ENCODE results near the gene ZNF844.
"Not testable (repeated sequence)": the region's sequence is repeated elsewhere in the genome, so short reads cannot be mapped to it uniquely, and the experiment has no call there.

ZNF844 gene

DNA sequence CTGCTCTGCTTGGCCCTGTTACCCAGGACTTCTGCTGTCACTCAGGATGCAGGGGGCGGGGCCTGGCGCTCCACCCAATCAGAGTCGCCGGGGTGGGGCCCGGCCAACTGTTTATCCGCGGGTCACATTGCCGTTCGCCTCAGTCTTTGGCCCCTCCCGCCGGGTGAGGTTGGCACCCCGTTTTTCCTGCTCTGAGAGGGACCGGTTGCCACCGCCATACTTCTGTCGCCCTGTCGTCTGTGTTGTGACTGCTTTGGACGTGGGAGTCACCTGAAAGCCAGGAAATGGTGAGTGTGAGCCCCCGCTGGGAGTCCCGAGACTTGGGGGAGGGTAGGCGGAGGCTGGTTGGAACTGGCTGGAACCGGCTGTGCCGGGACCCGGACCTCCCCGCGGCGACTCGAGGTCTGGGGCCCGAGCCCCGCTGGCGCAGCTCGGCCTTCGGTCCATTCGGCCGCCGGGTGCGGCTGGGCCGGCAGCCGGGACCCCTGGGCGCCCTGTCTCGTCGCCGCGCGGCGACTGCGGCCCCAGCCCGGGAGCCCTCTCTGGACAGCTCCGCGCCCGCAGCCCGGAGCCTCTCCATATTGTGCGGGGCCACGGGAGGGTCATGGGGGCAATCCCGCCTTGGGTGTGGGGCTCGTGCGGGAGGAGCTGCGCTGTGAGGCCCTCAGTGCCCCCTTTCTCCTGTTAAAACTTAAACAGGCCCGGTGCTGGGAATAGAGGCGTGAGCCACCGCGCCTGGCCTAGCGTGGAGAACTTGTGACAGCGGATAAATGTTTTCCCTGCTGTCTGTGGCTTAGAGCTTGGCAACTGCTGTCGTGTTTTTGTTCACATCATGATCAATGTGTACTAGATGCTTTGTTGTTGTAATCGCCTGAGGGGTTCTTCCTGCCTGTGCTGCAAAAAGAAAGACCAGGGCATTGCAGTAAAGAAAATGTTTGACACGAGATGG lies at the start of gene ZNF844:
ZNF844 (plus strand) TSS at position 142 of the 949 bp plus-strand sequence; CDS start at position 285, 143 bp downstream.
- no peak for DNase-seq

DNA sequence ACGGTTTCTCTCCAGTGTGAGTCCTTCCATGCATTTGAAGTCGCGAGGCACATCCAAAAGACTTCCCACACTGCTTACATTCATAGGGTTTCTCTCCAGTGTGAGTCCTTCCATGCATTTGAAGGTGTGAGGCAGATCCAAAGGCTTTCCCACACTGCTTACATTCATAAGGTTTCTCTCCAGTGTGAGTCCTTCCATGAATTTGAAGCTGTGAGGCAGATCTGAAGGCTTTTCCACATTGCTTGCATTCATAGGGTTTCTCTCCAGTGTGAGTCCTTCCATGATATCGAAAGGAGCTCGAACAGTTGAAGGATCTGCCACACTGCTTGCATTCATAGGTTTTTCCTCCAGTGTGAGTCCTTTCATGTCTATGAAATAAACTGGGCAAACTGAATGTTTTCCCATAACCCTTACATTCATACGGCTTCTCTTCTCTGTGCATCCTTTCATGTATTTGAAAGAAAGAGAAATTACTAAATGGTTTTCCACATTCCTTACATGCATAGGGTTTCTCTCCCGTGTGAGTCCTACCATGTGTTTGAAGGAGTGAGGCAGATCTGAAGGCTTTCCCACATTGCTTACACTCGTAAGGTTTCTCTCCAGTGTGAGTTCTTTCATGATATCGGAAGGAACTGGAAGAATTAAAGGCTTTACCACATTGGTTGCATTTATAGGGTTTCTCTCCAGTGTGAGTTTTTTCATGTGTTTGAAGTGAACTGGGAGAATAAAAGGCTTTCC lies 49.3 kb upstream of the ZNF844 start:
- DNase-seq: no peak

DNA sequence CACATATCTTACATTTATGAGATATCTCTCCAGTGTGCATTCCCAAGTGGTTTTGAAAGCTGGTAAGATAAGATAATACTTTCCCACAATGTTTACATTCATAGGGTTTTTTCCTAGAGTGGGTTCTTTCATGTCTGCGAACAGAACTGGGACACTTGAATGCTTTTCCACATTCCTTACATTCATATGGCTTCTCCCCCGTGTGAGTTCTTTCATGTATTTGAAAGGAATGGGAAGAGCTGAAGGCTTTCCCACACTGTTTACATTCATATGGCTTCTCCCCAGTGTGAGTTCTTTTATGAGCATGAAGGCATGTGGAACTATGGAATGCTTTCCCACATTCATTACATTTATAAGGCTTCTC lies 48.8 kb upstream of the ZNF844 start:
- DNase-seq: no peak

DNA sequence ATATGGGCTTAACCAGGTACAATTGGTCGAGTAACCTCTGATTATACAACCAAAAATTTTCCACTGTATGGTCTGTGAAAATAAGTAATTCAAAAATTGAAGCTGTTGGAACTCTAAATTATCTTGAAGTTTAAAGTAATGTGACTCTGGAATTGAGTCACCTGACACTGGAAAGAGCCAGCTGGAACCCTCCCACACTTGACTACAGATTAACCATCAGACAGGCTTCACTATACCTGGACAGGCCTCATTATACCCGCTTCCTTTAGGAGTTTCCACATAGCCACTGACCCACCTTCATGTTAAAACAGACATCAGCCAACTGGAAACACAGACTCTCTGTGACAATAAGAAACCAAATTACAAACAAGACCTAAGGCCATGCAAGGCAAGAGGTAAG lies 30.3 kb upstream of the ZNF844 start:
- DNase-seq: no peak

DNA sequence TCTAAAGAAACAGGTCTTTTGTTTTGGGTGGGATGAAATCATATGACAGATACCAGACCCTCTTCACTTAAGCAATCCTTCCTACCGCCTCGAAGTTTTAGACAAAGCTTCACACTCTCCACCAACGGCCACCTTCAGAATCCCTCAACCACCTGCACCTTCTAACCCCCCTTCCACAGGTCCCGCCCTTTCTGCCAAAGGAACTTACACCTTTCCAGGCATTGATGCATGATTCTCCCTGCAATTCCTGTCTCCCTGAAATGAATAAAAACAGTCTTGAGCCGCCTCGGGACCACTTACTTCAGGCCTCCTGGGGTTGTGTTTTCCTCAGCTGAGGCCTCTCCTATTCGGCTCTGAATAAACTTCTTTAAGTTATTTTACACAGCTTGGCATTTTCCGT lies 29.9 kb upstream of the ZNF844 start:
- no peak for DNase-seq

DNA sequence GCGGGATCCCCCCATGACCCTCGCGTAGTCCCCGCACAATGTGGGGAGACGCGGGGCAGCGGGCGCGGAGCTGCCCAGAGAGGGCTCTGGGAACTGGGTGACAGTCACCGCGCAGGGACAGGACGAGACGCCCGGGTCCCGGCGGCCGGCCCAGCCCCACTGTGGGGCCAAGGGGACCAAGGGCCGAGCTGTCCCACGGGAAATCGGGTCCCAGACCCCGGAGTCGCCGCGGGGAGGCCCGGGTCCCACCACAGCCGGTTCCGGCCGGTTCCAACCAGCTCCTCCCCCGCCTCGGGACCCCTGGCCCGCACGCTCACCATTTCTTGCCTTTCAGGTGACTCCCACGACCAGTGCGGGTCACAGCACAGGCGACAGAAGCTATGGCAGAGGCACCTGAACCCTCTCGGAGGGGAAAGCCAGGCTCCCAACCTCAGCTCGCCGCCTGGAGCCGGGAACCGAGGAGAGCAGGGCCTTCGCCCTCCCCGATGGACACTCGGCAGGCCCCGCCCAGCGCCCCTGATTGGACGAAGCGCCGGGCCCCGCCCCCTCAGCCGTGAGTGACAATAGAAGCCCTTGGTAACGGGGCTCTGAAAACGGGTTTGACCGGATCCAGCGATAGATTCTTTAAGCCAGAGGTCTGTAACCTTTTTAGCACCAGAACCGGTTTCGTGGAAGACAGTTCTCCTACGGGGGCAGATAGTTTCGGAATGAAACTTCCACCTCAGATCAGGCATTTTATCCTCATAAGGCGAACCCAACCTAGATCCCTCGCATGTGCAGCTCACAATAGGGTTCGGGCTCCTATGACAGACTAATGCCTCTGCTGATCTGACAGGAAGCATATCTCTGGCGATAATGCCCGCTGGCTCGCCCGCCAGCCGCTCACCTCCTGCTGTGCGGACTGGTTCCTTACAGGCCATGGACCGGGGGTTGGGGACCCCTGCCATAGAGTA lies 29.0 kb upstream of the ZNF844 start, which contains the start of gene ZNF433:
ZNF433 (minus strand) TSS at position 460 of the 953 bp plus-strand sequence; CDS start at position 320, 140 bp downstream.
- DNase-seq: no peak

DNA sequence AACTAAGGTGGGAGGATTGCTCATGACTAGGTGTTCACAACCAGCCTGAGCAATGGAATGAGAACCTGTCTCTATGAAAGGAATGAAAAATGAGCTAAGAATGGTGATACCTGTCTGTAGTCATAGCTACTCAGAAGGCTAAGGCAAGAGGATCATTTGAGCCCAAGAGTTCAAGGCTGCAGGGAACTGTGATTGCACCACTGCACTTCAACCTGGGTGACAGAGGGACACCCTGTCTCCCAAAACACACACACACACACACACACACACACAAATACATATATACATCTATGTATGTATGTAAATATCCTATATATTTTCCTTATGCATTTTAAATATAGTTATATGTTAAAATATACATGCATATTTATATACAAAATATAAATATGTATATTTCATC lies 21.6 kb upstream of the ZNF844 start:
- no peak for DNase-seq

DNA sequence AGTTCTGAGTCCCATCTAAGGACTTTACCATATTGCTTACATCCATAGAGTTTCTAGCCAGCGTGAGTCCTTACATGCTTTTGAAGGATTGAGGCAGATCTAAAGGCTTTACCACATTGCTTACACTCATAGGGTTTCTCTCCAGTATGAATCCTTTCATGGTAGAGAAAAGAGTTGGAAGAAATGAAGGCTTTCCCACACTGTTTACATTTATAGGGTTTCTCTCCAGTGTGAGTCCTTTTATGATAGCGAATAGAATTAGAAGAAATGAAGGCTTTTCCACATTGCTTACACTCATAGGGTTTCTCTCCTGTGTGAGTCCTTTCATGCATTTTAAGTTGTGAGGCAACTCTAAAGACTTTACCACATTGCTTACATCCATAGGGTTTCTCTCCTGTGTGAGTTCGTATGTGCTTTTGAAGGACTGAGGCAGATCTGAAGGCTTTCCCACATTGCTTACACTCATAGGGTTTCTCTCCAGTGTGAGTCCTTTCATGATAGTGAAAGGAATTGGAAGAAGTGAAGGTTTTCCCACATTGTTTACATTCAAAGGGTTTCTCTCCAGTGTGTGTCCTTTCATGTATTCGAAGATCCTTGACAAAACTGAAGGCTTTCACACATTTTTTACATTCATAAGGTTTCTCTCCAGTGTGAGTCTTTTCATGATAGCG lies 20.6 kb upstream of the ZNF844 start:
- no peak for DNase-seq

DNA sequence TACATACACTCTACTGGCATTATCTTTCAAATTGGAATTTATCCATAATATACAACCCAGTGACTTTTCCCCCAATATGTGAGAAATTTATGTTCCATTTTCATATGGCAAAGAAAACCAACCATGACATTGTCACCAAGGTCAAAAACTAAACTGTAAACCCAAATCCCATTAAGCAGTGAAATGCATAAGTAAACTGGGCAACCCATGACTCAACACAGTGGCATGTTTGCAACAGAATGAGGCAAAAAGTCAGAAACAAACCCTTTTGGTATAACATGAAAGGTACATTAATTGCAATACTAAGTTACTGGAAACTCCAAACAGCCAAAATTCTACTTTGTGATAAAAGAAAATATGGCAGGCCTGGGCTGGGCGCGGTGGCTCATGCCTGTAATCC lies 16.7 kb upstream of the ZNF844 start:
- DNase-seq: no peak

DNA sequence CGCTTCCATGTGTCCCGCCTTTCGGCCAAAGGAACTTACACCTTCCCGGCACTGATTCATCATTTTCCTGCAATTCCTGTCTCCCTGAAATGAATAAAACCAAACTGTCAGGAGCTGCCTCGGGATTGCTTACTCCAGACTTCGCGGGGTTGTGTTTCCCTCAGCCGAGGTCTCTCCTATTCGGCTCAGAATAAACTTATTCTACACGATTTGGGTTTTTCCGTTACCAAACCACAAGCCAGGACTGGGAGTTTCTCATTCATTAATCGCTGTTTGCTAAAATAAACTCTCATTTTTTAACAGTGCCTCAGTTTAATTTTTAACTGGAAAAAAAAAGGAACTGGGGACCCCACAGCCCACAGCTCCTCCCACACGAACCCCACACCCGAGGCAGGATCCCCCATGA lies 12.4 kb upstream of the ZNF844 start:
- no peak for DNase-seq

DNA sequence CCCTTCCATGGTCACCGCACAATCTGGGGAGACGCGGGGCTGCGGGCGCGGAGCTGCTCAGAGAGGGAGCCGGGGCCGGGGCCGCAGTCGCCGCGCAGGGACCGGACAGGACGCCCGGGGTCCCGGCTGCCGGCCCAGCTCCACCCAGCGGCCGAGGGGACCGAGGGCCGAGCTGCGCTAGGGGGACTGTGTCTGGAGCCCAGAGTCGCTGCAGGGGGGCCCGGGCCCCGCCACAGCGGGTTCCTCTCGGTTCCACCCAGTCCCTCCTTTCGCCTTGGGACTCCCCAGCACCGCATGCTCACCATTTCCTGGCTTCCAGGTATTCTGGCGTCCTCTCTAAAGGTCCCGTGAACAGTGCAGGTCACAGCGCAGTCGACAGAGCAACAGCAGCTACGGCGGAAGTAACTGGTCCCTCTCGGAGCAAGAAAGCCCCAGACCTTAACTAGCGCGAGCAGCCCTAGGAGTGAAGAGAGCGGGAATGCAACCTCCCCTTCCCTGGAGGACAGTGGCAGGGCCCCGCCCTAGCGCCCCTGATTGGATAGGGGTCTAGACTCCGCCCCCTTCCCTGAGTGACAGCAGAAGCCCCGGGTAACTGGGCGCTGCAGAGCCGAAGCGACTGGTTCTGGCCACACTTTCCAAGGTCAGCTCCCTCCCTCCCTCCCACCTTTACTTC lies 11.9 kb upstream of the ZNF844 start, which contains the start of gene ZNF878:
ZNF878 (minus strand) TSS at position 465 of the 673 bp plus-strand sequence; CDS start at position 305, 160 bp downstream.
- DNase-seq: no peak

DNA sequence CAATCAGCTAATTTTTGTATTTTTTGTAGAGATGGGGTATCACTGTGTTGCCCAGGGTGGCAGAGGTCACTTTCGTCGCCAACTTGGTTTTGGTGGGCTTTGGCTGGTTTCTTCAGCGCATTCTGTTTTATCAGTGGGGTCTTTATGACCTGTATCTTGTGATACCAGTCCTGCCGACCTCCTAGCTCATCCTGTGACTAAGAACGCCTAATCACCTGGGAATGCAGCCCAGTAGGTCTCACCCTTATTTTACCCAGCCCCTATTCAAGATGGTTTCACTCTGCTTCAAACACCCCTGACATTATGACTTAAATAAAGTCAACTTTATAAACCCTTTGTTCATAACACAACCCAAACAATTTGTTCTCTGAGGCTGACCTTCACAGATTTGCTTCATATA lies 8.7 kb upstream of the ZNF844 start:
- DNase-seq: no peak

DNA sequence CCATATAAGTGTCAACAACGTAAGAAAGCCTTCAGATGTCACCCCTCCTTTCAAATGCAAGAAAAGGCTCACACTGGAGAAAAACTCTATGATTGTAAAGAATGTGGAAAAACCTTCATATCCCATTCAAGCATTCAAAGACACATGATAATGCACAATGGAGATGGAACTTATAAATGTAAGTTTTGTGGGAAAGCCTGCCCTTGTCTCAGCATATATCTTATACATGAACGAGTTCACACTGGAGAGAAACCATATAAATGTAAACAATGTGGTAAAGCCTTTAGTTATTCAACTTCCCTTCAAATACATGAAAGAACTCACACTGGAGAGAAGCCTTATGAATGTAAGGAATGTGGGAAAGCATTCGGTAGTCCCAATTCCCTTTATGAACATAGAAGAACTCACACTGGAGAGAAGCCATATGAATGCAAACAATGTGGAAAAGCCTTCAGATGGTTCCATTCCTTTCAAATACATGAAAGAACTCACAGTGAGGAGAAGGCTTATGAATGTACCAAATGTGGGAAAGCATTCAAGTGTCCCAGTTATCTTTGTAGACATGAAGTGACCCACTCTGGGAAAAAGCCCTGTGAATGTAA lies 11.1 kb downstream of the ZNF844 start:
- DNase-seq: no peak

DNA sequence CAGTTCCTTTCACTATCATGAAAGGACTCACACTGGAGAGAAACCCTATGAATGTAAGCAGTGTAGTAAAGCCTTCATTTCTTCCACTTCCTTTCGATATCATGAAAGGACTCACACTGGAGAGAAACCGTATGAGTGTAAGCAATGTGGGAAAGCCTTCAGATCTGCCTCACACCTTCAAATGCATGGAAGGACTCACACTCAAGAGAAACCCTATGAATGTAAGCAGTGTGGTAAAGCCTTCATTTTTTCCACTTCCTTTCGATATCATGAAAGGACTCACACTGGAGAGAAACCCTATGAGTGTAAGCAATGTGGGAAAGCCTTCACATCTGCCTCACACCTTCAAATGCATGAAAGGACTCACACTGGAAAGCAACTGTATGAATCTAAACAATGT lies 11.8 kb downstream of the ZNF844 start:
- DNase-seq: not testable (repeated sequence)

DNA sequence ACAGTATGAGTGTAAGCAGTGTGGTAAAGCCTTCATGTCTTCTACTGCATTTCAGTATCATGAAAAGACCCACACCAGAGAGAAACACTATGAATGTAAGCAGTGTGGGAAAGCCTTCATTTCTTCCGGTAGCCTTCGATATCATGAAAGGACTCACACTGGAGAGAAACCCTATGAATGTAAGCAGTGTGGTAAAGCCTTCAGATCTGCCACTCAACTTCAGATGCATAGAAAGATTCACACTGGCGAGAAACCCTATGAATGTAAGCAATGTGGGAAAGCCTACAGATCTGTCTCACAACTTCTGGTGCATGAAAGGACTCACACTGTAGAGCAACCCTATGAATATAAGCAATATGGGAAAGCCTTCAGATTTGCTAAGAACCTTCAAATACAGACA lies 12.8 kb downstream of the ZNF844 start:
- no peak for DNase-seq

DNA sequence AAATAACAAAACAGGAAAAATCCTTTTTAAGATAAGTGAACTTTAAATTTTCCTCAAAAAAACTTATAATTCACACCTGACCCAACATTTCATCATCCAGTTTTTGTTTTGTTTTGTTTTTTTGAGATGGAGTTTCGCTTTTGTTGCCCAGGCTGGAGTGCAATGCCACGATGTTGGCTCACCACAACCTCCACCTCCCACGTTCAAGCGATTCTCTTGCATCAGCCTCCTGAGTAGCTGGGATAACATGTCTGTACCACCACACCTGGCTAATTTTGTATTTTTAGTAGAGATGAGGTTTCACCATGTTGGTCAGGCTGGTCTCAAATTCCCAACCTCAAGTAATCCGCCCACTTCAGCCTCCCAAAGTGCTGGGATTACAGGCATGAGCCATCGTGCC lies 18.8 kb downstream of the ZNF844 start:
- DNase-seq: not testable (repeated sequence)

DNA sequence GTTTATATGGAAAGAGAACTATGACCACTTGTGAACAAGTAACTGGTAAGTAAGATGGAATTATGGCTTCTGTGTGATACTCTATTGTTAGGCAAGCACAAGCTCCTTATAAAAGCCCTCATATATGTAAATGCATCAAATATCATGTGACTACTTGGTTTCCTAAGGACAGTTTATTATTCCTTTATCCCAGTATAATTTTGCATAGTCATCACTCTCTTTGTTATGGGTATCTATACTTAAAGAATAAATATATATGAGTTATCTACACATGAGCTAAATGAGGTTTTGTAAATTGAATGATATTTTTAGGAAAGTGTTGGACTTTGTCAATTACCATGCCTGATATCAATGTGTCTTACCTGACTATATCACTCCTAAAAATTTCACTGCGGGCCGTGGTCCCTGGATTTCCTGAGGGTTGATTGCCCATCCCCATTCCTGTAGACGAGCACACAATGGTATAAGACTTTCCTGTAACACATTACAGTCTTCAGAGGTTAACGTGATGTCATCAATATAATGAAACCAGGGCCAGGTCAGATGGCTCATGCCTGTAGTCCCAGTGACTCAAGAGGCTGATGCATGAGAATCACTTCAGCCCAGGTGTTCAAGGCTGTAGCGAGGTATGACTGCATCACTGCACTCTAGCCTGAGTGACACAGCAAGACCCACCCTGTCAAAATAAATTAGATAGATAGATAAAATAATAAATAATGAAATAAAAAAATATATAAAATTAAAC lies 20.7 kb downstream of the ZNF844 start:
- no peak for DNase-seq

DNA sequence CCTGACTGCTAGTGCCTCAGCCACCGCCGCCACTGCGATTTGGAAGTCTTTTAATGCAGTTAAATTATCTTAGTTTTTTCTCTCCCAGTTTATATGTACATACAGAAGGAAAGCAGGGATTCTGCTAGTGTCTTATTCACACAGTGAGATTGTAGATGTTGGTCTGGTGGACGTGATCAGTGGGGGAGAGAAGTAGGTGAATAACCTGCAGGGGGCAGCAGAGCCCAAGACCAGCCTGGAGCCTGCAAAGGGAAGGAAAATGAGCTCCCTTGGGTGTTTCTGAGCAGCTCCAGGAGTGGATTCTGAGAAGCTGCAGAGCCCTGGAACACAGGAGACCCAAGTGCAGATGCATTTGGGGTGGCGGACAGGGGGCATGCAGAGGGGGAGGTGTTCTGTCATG lies 26.3 kb downstream of the ZNF844 start:
- no peak for DNase-seq

DNA sequence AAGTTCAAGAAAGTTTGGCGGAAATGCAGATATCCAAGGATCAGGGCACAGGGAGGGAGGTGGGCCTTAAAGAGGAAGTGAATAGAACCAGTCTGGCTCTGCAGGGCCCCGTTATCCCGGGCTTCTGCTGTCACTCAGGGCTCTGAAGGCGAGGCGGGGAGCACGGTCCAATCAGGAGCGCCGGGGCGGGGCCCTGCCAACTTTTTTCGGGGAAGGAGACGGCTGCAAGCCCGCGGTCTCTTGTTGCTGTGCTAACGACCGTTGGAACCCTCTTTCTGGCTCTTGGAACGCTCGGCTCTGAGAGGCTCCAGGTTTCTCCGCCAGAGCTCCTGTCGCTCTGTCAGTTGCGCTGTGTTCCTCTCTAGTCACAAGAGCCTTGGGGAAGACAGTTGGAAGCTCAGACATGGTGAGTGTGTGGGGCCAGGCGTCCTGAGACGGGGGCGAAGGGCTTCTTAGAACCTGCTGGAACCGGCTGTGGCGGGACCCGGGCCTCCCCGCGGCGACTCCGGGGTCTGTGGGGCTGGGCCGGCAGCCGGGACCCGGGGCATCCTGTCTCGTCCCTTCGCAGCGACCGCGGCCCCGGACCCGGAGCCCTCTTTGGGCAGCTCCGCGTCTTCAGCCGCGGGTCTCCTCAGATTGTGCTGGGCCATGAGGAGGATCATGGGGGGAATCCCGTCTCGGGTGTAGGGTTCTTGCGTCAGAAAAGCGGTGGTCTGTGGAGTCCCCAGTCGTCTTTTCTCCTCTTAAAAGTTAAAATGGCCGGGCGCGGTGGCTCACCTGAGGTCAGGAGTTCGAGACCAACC lies 27.7 kb downstream of the ZNF844 start:
- DNase-seq: no peak

All from NCI-H187 treated with DMSO at 0.1 percent for 48 hours (cell line).